Bone marrow (tissue), 2 donors: ENCODE data around the gene ANKRD1.

Experiments used
- DNase-seq, 2 donors: peaks; one replicate each; lab custom pipeline; 2025; lab: John Stamatoyannopoulos, UW

ANKRD1 gene

DNA sequence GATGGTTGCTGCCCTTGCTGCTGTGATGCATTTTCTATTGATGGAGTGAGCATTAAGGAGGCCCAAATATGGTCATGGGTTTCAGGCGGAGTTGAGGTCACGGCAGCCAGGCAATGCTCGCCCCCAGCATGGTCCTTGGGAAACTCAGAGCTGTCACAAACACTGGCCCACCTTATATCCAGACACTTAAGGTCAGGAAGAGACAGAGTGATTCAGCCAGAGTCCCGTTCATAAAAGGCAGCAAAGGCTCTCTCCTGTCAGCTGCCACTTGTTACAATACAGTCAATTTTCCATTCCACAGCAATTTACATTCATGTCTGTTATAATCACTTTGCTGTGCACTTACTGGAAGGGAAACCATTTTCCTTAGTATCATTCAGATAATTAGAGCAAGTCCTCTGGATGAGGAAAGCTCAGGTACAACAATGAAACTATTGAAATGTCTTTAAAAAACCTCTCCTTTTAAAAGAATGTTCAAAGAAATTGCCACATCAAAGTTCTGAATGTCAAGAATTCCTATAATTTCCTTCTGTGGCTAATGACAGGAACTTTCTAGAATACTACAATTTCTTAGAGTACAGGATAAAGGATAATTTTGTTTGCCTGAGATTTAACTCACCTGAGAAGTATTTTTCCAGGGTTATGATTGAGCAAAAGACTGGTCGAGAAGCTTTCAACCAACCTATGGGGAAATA, 14.8 kb upstream of the ANKRD1 start:
- DNase-seq = no peak

DNA sequence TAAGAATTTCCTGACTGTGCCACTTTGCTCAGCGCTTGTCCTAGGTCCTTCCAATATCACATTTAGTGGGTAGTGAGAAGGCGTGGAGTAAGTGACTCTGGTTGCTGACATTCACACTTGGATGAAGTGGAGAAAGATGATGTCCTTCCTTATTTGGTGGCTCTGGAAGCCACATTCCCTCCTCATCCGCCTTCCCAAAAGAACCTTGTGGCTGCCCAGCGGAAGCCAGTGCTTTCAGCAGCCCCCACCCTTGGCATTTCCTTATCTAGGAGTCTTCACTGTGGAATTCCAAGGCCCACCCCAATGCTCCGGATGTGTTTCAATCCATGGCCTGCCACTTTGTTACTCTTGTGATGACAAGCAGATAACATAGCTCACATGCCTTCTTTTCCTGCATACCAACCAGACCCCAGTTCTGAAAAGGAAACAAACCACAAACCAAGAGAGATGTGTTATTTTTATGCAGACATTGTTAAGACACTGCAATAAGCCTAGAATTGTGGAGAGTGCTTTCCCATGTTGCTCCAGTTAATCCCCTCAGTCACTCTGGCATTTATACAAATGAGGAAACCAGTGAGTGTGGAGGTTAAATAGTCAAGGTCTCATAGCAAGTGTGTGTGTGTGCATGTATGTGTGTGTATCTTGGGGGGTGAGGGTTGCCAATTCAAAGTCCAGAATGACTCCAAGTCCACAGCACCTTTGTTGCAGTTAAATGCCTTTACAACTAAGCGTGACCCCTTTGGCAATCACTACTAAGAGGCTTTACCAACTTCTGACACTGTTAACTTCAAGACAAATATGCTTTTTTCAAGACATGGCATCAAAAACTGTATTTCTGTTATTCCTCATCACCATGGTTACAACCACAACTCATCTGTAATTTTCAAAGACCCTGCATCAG, 10.3 kb upstream of the ANKRD1 start:
- DNase-seq = no peak

- DNase-seq = no peak
Observed at GRCh38 chr10:90930070-90930837, 9.4 kb upstream of the ANKRD1 start.

DNA sequence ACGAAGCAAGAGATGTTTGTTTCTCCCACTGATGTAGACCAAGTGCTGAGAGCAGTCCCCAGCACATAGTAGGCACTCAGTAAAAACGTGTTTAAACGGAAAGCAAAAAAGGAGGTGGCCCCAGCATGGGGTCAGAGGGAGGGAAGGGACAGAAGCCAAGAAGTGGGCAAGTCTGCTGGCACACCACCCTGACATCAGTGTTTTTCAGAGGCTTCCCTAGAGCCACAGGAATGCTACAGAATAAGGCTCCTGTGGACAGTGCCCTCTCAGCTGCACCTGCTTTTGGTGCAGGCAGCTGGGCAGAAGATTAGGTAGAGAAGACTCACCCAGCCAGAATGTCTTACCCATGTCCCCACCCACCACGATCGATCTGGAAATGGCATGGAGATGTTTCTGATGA, 8.3 kb upstream of the ANKRD1 start:
- no peak for DNase-seq

GRCh38 chr10:90927293-90927692, 6.4 kb upstream of the ANKRD1 start:
- no peak for DNase-seq

DNA sequence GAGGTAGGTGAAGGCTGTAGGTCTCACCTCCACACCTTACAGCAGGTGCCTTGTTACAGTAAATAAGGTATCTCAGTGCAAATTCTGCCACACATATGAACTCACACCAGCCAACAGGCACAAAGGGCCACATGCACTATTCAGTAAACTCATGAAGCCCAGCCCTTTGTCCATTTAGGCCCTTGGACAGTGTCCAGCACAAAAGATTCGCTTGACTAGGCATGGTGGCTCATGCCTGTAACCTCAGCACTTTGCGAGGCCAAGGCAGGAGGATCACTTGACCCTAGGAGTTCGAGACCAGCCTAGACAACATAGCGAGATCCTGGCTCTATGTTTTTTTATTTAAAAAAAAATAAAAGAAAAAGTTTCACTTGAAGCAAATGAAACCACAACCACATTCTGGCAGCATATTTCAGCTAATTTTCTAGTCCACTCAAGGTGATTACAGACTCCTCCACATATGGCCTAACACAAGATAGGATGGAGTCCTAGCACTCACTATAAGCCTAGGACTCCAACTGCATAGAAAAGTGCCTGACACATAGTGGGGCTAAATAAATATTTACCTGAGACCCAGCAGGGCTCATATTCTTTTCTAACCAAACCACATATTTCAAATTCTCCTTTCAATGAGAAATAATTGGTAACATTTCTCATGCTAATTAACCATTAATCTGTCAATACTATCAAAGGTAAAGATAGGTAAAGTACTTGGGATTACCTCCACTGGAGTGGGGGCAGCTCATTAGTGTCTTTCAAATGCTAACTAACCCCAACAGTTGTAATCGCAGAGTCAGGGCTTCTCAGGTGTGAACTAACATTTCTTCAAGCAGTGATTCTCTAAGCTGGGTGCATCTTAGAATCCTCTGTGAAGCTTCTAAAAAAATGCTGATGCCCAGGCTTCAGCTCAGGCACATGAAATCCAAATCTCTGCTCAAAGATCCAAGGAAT, 4.5 kb upstream of the ANKRD1 start:
- no peak for DNase-seq

GRCh38 chr10:90924552-90924951, 3.7 kb upstream of the ANKRD1 start:
- no peak for DNase-seq

DNA sequence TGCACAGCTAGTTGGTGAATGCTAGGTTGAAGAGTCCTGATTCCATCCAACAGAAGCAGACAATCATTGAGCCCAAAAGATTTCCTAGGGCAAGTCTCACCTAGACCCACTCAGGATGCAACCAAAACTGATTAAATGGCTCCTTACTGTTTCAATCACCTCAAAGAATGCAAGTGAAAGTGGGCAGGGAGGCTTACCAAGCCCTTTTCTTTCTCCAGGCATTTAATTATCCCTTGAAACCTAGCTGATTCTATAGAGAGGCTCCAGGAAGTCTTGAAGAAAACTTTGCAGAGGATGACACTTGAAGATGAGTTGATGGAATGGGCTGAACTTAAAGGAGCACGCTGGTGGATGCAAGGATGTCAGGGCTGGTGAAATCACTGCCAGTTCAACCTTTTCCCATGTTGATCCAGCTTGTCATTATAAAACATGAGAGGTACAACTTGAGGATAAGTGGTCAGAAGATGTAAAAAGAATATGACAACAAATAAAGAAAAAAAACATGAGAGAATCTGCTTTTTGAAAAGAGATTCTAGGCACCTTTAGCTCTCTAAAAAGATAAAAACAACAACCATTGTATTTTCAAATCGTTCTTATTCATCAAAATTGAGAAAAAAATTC, 2.3 kb upstream of the ANKRD1 start:
- DNase-seq = no peak

GRCh38 chr10:90921906-90922305, 1.0 kb upstream of the ANKRD1 start:
- no peak for DNase-seq

DNA sequence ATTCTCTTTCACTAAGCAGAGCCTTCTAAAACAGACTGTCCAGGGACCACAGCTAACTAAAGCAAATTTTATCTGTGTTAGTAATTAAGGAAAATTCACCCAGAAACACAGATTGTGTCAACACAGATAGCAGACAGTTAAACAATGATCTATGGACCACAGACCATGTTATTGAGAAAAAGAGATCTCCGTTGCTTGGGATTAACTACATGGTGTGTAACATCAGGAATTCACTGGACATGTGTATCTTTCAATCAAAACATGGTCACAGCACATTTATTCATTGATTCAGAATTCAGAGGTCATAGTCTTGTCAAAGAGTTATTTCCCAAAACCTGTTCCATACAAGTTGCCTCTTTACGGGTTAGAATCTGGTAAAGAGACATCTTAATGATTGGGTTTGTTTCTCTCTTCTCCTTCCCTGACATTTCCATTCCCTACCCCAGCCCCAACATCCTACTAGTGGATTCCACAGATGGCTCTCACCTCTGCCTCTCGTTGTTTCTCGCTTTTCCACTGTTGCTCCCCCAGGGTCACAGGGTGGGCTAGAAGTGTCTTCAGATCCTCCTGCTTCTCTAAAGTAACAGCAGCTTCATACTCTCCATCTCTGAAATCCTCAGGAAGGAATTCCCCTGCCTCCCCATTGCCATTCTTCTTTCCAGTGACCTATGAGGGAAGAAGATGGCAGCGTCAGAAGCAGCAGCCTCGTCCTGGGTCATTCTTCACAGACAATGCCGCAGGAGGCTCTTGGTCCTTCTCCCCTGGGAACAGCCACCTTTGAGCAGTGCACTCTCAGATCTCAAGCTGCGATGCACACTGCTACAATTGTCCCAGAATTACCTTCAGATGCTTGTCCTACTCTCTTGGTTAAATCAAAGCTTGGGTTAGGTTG, 958 bp downstream of the ANKRD1 start:
- no peak for DNase-seq

- DNase-seq = no peak
Observed at GRCh38 chr10:90917968-90918318, 2.9 kb downstream of the ANKRD1 start.

DNA sequence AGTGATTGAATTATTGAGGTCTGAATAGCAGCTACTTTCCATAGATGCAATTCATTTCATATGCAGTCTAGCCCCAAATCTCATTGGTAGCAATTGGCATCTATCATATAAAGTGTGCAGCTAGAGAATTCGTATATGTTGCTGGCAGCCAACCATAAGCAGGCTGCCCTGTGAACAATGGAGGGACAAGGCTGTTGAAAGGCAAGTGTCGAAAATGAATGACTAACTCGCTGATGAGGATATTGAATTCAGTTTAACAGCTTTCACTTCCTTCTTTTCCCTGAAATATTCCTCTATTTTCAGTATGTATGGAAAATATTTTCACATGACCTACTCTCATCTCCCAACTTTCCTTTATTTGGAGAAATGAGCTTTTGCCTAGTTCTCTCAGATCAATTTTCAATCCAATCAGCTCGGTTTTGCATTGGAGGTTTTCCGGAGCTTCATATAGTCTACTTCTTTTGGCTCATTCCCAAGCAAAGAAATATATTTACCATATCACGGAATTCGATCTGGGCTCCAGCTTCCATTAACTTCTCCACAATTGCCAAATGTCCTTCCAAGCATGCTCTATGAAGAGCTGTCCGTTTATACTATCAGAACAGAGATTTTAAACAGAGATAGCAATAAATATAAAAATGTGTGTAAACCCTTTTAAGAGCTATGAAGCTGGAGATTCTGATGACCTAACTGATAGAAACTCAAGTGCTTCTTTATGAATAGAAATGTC, 3.5 kb downstream of the ANKRD1 start:
- DNase-seq = no peak

DNA sequence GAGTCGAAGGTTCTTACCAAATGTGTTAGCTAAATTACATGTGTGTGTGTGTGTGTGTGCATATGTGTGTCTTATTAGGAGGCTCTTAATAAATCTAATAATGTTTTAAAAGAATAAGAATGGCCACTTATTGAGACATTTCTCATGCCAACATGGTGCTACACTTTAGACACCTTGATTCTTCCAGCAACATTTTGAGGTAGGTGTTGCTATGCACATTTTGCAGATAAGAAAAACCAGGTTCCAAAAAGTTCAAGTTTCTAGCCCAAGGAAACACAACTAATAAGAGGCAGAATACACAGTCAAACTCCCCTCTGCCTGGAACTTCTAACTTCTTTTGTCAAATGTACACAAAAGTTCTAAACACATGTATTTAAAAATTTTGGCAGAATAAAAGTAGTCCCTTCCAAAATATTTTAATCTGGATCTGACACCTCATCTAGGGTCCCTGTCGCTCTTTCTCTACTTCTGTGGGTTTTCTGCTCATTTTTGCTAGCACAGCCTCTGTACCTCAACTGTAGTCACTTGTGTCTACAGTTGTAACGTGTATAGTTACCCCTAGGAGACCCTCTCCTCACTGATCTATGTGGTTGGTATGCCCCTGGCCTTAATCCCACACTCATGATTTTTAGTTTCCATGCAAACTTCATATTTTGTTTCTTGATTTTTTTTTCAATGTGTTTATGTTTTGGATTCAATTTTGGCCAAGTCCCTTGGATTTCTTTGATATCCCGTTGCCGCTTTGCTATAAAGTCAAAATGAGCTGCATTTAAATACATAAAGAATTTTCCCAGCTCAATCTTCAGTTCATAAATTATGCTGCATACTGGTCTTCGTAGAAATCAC, 4.3 kb downstream of the ANKRD1 start:
- DNase-seq = no peak

DNA sequence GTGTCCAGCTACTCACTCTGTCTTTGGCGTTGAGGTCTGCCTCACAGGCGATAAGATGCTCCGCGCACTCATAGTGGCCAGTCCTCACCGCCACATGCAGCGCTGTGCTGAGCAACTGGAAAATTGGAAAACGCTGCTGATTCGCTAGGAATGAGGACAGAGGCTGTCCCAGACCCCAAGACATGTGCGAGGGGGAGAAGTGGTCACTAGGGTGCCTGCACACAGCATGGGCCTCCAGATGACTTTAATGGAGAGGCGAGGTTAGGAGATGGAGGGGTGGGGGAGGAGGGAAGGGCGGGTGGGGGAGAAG, 5.2 kb downstream of the ANKRD1 start:
- no peak for DNase-seq

- no peak for DNase-seq
Observed at GRCh38 chr10:90914992-90915765, 5.7 kb downstream of the ANKRD1 start.

DNA sequence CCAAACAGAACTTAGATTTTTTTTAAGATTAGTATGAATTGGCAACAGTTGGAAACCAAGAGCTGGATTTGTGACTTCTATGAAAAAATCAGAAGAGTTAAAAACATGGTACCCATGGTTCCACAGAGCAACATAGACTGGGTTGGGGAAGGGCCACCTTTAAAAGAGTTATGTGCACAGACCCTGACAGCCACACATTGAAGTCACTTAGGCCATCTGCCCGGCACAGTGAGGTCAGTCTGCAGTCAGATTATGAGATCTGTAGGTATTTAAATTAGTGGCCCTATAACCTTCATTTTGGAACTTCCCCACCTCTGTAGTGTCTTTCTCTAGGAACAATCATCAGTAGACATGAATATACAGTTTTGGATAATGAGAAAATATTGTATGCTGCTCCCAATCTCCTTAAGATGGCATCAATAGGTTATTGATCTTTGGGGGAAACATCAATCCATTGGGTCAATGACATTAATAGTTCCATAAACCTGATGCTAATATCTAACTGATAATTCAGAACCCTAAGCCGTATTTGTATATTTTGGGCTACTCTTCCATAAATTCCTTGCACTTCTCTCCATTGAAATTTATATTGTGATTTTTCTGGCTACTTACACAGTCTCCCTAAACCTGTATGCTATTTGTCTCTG, 7.0 kb downstream of the ANKRD1 start:
- no peak for DNase-seq

DNA sequence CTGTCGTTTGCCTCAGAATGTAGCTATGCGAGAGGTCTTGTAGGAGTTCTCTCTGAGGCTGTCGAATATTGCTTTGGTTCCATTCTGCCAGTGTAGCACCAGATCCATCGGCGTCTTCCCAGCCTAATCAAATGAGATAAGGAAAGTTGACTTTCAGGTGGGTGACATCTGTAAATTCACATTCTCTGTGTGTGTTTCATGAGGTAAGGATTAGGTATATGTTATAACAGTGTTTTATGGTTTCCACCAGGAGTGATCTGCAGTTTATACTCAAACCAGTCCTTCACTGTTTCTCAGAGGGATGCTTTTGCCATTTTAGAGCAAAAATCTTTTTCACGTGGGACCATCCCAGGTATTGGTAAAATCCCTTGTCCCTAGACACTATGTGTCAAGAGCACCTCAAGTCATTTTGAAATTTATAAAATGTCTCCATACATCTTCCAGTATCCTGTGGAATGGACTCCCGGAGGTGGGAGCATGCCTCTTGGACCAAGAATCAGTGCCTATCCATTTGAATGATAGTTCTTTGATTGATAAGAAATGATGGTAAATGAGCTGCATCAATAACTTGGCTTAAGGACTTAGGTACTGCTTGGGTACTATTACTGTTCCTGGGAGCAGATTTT, 7.9 kb downstream of the ANKRD1 start:
- DNase-seq = no peak
